AG08396 (cell line): ENCODE results near the gene CGN.

Experiments
- DNase-seq: peaks from one replicate; pipeline ENCODE4 v3.0.0; 2012; ENCODE audit warnings: low spot score, mixed read lengths

The CGN gene

GRCh38 chr1:151499930-151500329 is 11.3 kb upstream of the CGN start:
- DNase-seq, result no peak

GRCh38 chr1:151501474-151501873 is 9.7 kb upstream of the CGN start:
- DNase-seq, result no peak

GRCh38 chr1:151502035-151502700 is 9.0 kb upstream of the CGN start:
- DNase-seq, result no peak

- DNase-seq, result no peak
Measured at GRCh38 chr1:151502859-151503780, 8.1 kb upstream of the CGN start.

GRCh38 chr1:151504252-151504651 is 6.9 kb upstream of the CGN start:
- no peak for DNase-seq

GRCh38 chr1:151504759-151505158 is 6.4 kb upstream of the CGN start:
- DNase-seq, result no peak

- no peak for DNase-seq
Measured at GRCh38 chr1:151508833-151509232, 2.4 kb upstream of the CGN start.

GRCh38 chr1:151509350-151510019 is 1.7 kb upstream of the CGN start:
- DNase-seq, result no peak

- no peak for DNase-seq
Measured at GRCh38 chr1:151510020-151510405, 1.2 kb upstream of the CGN start.

GRCh38 chr1:151510614-151510956 is 602 bp upstream of the CGN start:
- DNase-seq, result no peak

GRCh38 chr1:151511636-151512215 is 539 bp downstream of the CGN start:
- no peak for DNase-seq

GRCh38 chr1:151512326-151512725 is 1.1 kb downstream of the CGN start:
- no peak for DNase-seq

- no peak for DNase-seq
Measured at GRCh38 chr1:151512801-151513625, 1.8 kb downstream of the CGN start.

GRCh38 chr1:151513626-151514121 is 2.5 kb downstream of the CGN start:
- DNase-seq, result no peak

GRCh38 chr1:151514366-151514765 is 3.2 kb downstream of the CGN start:
- no peak for DNase-seq

- DNase-seq, result no peak
Measured at GRCh38 chr1:151515265-151515664, 4.1 kb downstream of the CGN start.

GRCh38 chr1:151516031-151516511 is 4.9 kb downstream of the CGN start:
- DNase-seq, result no peak

- DNase-seq, result no peak
Measured at GRCh38 chr1:151518431-151518830, 7.2 kb downstream of the CGN start.

- DNase-seq, result no peak
Measured at GRCh38 chr1:151518936-151519335, 7.7 kb downstream of the CGN start.

GRCh38 chr1:151519667-151520066 is 8.5 kb downstream of the CGN start:
- no peak for DNase-seq

GRCh38 chr1:151520359-151520758 is 9.2 kb downstream of the CGN start:
- DNase-seq, result no peak
